Dermis blood vessel endothelial cell (primary cell): ENCODE results near the gene PRR16. TPM values are rescaled to one million over a fixed set of nuclear protein-coding genes. Genes with fewer than 3 reads are reported as not detected.
A peak's percentile ranks its signal among the peaks of the same experiment; 100 is the strongest.

Experiments
- DNase-seq: peaks from one replicate; pipeline ENCODE4 v3.0.0; 2010
- total RNA-seq: library from RNA; depleted of rRNA; stranded (reverse); fragments of >200 nt; gene quantifications from 2 replicates; pipeline ENCODE4 v1.2.3, GENCODE V29; 2014

Gene PRR16
- total RNA-seq, 1 donor from 2014 or later = not detected

DNA sequence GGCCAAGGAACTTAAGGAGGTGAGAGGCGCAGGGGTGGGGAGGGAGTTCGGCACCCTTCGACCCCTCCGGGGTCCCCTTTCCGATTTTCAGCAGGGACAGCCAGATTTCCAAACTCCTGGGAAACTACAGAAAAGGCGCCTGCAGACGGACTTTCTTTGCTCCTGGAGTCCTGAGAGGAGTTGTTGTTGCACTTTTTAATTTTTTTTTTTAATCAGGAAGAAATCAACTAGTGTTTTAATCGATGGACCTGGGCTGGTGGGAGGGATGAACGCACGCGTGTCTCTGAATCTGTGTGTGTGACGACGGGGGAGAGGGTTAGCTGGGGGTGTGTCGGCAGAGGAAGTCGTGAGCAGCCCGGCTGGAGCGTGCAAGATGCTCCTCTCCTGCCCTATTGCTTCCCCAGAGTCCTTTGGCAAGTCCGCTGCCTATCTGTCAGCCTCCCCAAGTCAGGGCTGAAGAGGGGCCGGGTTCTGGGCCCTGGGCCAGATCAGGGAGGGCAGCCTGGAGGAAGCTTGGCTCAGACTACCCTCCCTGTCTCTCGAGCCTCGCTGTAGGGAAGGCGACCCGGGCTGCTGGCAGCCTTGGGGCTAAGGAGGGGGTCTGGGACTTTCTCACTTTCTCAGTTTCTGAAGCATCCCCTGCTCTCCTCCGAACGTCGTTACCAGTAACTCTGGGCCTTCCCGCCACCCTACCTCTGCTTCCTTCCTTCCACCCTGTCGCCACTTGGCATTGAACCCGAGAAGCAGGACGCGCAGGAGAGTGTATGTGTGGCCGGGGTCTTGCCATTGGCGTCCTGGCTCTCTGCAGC is 731 bp downstream of the PRR16 start:
- peak; percentile 6 for DNase-seq

DNA sequence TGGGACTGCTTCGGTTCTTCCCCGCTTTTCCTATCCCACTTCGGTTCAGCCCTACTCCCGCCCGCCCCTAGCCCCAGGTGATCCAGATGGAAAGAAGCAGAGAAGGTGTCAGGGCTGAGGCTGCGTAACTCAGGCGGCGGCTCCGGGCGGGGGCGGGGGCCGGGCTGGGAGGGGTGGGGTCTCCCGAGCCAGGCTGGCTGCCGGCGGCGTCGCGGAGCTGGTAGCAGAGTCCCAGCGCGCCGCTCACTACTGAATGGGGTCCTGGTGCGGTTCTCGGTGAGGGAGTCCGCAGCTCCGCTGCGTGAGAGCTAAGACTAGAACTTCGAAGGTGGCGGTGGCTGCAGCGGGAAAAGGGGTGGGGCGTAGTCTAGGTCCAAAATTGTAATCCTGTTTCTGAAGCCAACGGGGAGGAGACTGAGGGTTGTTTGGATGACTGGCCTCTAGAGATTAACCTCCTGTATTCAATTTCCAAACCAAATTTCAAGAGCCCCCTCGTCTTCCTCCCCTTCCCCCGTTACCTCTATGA is 1.4 kb downstream of the PRR16 start:
- peak; percentile 6 for DNase-seq

DNA sequence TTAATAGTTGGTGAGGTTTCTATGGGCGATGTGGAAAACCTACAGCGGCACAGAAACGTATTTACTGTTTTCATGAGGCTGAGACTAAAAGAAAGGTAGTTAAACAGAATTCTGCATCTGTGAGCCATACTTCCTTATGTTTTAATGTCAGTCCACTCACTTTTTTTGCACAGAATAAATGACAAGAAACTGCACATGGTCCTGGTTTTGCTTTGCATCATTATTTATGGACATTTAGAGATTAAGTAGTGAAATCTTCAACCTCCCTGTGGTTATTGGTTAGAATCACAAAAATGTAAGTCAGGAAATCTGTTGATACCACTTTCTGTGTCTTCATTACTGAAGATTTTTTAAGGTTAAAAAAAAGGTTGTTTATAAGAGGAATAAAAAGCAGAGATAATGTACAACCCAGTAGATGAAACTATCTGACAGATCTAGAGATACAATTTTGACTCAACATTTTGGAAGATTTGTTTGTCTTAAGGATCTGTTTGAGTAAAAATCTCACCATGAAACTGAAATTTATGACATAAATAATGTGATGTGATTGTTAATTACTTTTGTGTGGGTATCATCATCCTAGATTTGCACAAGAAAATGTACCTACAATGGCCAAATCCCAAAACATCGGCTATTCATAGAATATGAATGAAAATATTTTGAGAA is 2.4 kb downstream of the PRR16 start:
- DNase-seq = no peak

DNA sequence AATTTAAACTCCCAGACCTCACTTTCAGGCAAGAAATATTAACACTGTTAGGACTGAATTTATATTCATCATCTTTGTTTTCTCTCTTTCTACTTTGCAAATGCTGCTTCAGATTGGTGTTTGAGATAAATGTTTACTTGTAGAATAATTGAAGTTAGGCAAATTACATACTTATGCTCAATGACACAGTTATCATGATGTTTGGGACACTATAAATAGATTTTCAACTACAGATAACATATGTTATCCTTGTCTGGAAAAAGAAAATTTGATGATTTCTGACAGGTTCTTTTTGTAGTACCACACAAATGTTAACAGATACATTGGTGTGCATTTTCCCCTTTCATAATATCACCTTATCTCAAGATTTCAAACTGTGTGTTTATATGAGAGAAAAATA is 7.9 kb downstream of the PRR16 start:
- DNase-seq = no peak

DNA sequence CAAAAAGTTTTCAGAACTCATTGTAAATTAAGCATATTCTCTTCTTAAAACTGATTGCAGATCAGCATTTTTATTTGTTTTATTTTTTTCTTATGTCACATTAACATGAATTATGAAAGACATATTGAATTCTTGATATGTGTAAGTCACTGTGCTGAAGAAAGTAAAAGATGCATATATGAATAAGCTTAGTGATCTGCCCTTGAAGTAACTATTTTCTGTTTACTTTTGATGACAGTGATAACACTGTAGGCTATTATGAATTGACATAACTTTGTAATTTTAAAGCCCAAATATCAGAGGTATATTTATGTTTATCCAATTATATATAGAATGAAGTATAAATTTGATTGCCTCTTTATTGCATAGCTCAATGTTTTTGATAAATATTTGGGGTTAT is 8.8 kb downstream of the PRR16 start:
- DNase-seq = no peak

DNA sequence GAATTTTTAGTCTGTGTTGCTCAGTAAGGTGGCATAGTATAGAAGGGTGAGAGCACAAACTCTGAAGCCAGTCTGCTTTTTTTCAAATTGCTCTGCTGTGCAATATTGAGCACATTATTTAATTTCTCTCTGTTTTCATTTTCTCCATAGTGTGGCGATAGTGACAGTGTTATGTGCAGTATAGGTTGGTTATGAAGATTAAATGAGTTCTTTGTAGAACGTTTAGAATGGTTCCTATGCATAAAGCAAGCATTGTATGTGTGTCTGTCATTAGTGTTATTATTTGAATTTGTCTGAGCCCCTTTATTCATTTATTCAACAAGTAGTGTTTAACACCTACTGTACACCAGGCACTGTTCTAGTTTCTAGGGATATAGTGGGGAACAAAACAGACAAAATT is 9.2 kb downstream of the PRR16 start:
- no peak for DNase-seq

DNA sequence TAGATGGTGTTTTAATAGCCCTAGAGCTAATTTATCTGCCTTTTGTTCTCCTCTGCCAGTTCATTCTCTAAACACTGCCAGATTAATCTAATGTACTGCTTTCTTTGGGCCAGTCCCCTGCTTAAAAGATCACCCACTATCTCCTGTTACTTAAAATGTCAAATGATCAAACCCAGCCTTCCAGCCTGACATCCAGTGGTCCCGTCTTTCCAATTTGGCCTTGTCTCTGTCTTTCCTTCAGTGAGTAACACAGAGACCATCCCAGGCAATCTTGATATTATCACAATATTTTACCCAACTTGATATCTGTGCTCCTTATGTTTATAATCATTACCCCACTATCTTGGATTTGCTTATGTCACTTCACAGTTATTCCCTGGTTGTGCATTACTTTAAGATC is 12.0 kb downstream of the PRR16 start:
- no peak for DNase-seq

DNA sequence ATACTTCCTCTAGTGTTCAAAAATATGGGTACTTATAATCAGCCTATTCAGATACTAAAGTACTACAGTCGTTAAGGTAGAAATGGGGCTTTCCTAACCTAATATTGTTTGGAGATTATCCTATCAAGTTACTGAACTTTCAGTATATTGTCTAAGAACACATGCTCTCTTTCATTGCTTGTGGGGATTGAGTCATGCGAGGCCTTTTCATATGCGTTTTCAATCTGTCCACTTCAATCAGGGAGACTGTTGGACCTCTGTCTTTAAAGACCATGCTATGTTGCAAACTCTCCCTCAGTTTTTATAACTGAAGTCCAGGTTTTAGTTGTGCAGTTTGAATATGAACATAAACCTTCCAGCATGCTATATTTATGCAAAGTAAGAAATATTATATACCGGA is 15.0 kb downstream of the PRR16 start:
- DNase-seq = no peak

DNA sequence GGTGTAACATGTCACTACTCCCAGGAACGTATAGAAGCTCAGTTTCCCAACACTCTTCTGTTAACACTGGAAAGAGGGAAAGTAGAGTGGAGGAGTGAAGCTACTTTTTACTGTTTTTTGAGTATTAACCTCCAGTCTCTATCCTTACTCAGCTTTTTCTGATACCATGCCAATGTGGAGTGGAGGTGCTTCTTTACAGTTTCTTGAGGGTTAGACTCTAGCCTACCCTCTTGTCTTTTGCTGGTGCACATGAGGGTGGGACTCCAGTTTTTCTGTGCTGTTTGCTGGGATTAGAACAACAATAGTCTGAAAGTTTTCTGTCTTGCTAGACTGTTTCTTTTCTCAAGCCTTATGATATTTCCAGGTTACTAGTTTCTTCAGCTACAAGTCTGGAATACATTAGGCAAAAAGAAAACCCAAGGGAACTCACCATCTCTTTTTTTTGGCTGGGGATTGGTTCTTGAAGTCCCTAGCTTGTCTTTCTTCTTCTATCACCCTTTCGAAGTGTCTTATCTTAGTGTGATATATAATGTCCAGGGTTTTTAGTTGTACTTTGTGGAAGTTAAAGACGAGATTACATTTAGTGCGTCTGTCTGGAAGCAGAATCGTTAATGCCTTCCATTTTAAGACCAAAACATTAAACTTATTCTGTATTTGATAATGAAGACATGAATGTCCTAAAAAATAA is 35.9 kb downstream of the PRR16 start:
- no peak for DNase-seq

DNA sequence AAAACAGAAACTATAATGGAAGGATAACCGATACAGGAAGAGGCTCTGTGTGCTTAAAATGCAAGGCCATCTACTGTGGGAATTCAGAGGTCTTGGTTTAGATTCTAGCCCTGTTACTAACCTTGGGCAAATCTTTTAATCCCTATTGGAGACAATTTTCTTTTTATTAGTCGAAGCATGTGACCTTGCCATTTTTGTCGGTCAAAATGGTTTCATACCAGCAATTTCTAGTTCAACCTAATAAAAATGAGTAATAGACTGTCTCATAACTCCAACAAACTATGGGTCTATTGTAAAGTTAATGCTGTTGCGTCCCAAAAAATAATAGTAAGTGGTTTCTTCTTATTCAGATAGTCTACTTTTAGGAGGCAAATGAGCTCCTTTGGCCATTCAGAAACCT is 38.4 kb downstream of the PRR16 start:
- no peak for DNase-seq

DNA sequence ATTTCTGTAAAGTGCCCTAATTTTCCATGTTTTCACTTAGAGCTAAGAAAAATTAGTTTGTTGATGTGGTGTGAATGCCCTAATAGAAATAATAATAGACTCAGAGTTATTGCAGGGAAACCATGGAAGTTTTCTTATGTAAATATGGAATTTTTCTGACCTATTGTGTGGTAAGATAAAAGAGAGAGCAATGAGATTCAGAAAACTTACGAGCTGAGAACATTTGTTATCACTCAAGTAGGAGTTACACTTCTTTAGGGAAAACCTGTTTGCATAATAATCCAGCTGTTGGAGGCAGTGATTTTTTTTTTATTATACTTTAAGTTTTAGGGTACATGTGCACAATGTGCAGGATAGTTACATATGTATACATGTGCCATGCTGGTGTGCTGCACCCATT is 39.2 kb downstream of the PRR16 start:
- DNase-seq = no peak

DNA sequence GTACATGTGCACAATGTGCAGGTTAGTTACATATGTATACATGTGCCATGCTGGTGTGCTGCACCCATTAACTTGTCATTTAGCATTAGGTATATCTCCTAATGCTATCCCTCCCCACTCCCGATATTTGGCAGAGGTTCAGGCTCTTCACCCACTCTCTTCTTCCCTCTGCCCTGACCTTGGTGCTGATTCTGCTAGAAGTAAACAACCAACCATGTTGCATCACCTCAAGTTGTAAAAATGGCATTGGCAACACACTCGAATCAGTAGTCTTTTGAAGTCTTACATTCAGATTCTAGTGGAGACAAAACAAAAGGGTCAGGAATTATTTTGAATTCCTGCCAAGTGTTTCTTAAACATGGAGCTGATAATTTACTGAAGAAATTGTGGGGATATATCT is 40.0 kb downstream of the PRR16 start:
- no peak for DNase-seq

DNA sequence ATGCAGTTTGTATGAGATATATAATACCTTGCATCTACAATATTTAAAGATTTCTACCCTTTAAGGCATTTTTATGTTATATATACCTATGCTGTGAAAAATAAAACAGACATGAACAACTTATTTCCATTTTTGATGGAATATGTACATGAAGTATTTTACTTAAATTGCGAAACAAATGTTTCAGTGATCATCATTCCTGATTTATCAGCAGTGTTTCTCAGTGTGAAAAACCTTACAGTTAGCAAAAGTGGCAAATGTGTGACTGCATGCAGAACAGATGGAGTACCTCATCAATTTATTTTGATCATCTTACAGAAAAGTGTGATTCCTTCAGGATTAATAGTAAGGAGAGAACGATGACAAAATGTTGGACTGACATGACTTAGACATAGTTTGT is 43.1 kb downstream of the PRR16 start:
- no peak for DNase-seq

DNA sequence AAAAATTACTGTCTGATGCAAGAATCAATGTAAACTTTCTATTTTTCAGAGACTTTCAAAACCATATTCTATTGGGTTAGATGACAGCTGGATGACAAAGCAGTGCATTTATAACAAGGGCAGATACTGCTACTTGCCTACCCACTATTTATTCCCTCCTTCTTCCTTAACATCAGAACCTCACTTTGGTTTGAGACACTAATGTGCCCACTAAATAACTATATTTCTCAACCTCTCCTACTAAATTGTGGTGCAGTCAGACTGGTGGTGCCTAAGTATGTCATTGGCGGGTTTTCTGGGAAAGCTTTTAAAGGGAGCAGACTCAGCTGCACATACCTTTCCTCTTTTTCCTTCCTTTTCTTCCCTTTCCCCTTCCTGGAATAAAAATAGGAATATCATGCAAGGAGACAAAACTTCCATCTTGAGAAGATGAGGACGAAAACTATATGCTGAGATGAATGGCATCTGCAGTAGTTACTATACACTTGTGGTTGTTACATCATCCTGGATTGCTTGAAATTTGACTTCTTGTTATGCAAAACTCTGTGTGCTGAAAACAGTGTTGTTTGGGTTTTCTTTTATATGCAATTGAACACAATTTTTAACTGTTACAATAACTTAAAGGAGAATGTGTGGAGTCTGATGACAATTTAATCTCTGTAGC is 43.8 kb downstream of the PRR16 start:
- DNase-seq = no peak

DNA sequence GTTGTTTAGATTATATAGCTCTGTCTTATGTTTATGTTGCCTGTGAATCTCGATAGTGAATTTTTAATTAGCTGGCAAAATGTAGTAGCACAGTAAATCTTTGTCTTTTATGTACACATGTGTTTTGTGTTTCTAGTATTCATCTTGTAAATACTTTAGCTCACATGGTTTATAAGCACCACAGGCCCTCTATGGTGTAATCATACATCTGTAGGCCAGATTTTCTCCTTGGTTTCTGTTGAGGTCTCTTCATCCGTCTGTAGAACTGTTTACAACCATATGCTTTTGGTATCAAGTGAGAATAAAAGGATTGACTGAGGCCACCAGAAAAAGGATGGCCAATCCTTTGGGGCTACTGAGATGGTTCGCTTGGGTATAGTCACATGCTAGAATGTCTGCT is 45.0 kb downstream of the PRR16 start:
- no peak for DNase-seq

DNA sequence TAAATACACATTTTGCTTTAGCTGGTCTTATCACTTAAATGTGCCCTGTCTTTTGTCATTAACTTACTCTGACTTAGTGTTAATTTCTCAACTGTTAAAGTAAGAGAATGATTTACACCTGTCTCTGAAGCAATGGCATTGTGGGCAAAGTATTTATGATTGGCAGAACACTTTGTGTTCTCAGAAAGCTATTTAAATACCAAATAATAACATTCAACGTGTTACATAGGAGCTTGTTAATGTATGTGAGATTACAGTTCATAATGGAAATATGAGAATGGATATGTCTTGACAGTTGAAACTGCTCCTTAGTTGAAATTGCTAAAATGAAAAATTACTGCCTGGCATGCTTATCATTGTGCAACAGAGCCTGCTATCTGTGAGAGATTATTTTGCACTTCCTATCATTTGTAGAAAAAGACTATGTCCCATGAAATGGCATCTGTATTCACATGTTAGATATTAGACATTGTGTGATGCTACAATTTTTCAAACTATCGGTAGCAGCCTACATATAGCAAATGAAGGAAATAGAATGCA is 46.1 kb downstream of the PRR16 start:
- no peak for DNase-seq

DNA sequence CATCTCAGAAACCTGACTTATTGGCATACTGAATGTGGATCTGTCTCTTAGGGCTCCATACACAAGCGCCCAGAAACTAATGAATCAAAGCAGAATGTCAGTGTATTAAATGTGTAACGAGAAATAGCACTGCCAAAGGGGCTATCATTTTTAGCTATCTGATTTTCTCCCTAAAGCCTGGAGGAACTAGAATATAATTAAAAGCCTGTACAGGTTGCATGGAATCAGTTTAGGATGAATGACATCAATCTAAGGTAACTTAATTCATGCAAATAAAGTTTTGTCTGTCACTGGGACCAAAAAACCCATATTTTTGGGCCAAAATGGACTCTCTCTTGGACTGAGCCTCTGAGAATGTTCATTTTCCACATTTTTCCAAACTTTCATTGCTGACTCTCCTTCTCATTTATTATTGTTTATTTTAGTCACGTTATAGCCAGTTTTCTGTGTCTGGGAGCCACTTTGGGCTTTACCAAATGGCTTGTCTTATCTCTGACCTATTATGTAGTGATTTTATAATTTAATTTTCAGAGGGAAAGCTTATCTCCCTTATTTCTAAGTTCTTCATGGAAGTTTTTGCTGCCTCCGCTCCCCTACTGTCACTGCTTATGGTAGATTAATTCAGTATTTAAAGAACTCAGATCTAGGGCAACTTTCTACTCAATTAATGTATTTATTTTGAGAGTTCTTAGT is 47.0 kb downstream of the PRR16 start:
- DNase-seq = no peak

DNA sequence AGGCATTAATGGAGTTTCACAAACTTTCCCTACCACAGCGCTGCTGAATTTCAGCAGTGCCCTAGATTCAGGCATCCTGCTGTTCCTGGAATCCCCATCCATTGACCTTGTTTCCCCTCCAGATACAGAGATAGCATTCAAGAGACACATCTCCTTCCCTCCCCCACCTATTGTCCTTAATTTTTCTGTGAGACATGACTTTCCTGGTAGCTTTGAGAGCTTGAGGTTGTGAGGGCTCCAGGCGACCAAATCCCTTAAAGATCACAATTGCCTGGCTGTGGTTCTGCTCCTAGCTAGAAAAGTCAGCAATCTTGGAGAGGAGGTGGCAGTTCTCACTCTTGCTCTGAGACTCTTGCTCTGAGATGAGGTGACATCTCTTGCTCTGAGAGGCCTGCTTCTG is 48.0 kb downstream of the PRR16 start:
- DNase-seq = no peak

DNA sequence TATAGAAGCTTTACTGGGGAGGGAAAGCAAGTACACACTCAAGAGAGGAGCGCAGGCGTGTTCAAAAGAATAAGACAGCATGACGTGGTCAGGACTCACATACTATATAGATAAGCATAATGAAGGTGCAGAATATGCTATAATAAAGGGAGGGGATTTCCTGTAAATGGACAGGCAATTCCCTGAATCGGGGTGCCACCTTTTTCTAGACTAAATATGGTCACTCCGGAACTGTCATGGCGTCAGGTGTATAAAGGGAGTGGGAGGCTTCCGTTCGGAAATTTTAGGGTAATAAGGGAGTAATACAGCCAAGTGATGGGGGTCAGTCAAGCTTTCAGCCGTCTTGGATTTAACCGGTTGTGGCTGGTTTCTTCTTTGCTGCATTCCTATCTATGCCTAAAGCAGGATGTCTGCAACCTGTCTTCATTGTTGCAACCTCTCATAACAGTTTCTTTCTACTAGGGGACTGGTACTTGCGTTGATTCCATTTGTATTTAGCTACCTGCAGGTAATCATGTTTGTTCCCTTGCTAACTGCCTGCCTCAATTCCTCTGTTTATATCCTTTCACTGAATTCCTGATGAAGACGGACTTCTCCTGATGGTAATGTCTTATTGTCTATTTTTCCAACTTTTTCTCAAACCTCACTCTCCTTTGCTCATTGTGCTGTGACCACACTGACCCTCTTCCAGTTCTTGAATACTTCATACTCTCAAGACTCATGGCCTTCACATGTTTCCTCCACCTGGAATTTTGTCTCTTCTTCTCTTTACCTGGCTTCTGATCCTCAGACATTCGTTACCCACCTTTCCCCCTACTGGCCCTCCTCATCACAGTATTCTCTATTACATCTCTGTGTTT is 48.9 kb downstream of the PRR16 start:
- DNase-seq = no peak

DNA sequence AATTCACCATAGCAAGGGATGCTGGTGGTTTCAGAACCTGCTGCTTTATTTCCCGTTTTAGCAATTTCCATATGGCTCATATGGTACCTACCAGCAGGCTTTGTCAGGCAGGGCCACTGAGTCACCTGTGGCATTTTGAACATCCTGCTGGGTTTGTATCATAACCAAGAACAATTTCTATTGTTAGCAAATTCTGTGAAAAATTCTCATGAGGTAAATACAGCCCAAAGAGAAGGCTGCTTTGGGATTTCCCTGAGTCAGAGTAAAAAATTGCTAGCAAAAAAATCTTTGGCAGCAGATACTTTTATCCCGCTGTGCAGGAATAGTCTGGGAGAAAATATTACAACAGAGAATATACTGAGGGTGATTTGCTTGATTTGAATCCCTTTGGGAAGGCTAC is 52.7 kb downstream of the PRR16 start:
- no peak for DNase-seq

DNA sequence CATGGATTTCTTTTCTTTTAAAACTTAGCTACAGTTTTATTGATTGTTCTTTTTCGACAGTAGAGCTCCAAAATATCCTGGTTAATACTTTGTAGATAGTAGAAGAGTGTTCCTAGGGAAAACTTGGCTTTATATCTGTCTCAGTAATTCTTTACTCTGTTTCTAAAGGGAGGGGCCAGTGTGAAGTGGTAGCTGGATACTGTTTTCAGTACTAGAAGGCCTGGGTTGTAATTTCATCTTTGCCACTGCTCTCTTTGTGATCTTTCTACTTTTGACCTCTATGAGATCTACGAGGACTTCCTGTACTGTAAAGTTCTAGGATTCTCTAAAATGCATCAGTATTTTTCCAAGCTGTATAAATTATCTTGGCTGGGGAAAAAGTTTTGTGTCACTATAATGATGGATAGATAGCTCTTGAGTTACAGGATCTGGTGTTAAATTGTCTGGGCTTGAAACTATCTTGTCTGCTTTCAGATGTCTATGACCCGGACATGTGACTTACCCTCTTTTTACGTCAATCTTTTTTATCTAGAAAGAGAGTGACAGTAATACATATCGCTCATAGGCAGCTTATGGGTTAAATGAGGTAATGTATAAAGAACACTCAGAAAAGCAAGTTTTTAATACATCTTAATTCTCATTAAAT is 53.6 kb downstream of the PRR16 start:
- no peak for DNase-seq
